GM13977 (cell line): ENCODE data around the gene CGB7.

Experiments
- DNase-seq: peaks from one replicate; pipeline ENCODE4 v3.0.0; 2012; ENCODE audit warnings: low spot score
- CTCF ChIP-seq: IDR thresholded peaks from 2 replicates; pipeline ENCODE4 v1.5.1; 2012; ENCODE audit warnings: mild to moderate bottlenecking, control low read depth; ENCODE audit not compliant: insufficient read depth; ENCODE audit errors: extremely low read depth, missing control alignments
- in situ Hi-C: fragments of 300-500 bp; cut with MboI; formaldehyde crosslinking; loops from one replicate; pipeline ENCODE4 v1.12.0; 2022; ENCODE audit warnings: low sequenced_read_pairs, low pct_unique_long_range_greater_than_20kb, mixed read lengths, inconsistent platforms; ENCODE audit not compliant: unreplicated experiment

Gene CGB7

DNA sequence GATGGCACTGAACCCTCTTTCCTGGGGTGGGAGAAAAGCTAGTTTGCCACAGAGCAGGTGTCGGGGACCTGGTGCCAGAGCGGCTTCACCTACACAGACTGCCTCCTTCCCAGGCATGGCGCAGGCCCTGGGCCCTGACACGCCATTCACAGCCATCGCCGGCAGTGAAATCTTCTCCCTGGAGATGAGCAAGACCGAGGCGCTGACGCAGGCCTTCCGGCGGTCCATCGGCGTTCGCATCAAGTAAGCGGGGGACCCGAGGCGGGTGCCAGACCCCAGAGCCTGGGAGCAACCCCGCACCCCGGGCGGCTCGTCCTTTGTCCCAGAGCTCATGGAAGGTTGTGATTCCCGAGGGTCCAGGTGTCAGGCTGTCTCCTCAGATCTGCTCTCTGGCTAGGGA lies 50.6 kb downstream of the CGB7 start:
- in situ Hi-C loops, result no loop called here

DNA sequence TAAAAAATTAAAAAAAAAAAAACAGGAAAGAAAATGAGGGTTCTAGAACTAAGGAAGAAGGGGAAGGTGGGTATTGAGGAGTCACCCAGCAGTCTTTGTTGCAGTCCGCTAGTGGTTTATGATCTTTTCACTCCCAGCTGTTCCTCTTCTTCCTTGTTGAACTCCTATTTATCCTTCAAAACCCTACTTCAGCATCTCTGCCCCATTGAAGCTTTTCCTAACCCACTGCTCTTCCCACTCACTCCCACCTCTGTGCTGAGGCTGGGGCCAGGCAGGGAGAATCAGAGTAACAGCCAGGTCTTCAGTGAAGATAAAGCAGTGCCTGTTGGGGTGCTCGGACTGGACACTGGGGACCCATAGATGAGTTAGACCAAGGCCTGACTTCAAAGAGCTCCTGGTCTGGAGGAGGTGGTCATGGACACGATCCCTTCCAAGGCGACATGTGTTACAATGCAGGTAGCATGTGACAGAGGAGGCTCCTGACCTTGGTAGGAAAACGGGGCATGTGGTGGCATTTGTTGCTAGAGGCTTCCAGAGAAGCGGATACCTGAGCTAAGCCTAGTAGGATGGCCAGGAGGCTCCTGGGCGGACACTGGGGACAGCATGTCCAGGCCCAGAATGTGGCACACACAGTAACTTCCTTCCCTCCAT lies 52.5 kb downstream of the CGB7 start:
- DNase-seq, result no peak
- TF ChIP-seq CTCF, result no peak
- in situ Hi-C loops, result no loop called here

More for the DNA sequence above, 50.6 kb downstream of the CGB7 start:
- DNase-seq, result no peak
- TF ChIP-seq CTCF, result no peak
